ENCODE measurements around the gene SPATA2L. TPM values are rescaled to one million over a fixed set of nuclear protein-coding genes. Genes with fewer than 3 reads are reported as not detected.

The SPATA2L gene
- polyA plus RNA-seq, 1 of the 3 experiments (the other 2 are of a cell fraction), result 8.6 TPM

DNA sequence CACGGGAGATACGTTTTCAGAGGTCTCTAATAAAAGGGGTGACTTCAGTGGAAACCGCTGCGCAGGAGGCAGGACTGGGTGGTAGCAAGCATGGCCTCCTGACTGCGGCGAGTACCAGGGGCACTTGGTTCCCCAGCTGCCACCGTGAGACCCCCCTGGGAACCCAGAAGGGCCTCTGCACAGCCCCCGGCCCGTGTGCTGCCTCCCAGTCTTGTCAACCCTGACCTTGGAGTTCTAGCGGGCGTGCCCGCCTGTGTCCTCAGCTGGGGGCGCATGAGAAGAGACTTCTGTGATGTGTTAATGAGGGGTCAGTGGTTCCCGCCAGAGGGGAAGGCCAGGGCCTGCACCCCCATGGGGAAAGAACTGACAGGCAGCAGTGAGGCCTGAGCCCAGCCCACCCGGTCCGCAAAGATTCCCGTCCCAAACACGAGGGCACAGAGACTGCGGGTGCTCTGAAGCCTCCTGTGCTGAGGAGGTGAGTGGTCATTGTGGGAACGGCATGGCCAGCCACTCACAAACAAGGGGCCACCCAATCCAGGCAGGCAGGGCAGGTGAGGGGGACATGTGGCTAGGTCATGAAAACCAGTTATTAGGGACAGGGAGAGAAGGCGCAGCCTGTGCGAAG lies 29.2 kb upstream of the SPATA2L start:
- Histone ChIP-seq H3K27ac (ENCODE audit: low read depth in 2 of 2, low read length in 1 of 2) (no peak overlapping the region), H3K4me3 (ENCODE audit: low read depth in 2 of 2, low read length in 1 of 2) (no peak overlapping the region), H2AFZ (ENCODE audit: low read depth) (no peak overlapping the region), H3F3A (replicated peaks; ENCODE audit: insufficient read depth) (peaks cover 6% of the 10 kb centered on the region), H3K4me1 (ENCODE audit: control insufficient read depth in 1 of 2, insufficient read depth in 2 of 2, low read depth in 1 of 2, low read length in 1 of 2) (no peaks in the 10 kb centered on the region; a peak in 1 of 4 replicates), H3K36me3 (replicated peaks in 1 of 2; ENCODE audit: control insufficient read depth in 1 of 2, insufficient read depth in 2 of 2, low read length in 1 of 2) (peaks cover 34 to 53% of the 10 kb centered on the region in 2 experiments), H3K27me3 (ENCODE audit: insufficient read depth) (no peaks in the 10 kb centered on the region), H3K4me2 (no peak overlapping the region), H3K9ac (no peak overlapping the region), H4K20me1 (ENCODE audit: insufficient read depth) (0 out of 2 replicates have a peak, but pooled peaks cover under 1% of the 10 kb centered on the region), H3K9me3 (no peaks in the 10 kb centered on the region), H3K79me2 (ENCODE audit: insufficient read depth) (peaks cover 30% of the 10 kb centered on the region), H3K9me2 (no peaks in the 10 kb centered on the region)
- no peak for DNase-seq
- TF ChIP-seq, protein P1, sequence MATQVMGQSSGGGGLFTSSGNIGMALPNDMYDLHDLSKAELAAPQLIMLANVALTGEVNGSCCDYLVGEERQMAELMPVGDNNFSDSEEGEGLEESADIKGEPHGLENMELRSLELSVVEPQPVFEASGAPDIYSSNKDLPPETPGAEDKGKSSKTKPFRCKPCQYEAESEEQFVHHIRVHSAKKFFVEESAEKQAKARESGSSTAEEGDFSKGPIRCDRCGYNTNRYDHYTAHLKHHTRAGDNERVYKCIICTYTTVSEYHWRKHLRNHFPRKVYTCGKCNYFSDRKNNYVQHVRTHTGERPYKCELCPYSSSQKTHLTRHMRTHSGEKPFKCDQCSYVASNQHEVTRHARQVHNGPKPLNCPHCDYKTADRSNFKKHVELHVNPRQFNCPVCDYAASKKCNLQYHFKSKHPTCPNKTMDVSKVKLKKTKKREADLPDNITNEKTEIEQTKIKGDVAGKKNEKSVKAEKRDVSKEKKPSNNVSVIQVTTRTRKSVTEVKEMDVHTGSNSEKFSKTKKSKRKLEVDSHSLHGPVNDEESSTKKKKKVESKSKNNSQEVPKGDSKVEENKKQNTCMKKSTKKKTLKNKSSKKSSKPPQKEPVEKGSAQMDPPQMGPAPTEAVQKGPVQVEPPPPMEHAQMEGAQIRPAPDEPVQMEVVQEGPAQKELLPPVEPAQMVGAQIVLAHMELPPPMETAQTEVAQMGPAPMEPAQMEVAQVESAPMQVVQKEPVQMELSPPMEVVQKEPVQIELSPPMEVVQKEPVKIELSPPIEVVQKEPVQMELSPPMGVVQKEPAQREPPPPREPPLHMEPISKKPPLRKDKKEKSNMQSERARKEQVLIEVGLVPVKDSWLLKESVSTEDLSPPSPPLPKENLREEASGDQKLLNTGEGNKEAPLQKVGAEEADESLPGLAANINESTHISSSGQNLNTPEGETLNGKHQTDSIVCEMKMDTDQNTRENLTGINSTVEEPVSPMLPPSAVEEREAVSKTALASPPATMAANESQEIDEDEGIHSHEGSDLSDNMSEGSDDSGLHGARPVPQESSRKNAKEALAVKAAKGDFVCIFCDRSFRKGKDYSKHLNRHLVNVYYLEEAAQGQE (IDR thresholded peaks at IDR 0.05; ENCODE audit: low read depth, low read length), result no peak
- TF ChIP-seq, protein P2, sequence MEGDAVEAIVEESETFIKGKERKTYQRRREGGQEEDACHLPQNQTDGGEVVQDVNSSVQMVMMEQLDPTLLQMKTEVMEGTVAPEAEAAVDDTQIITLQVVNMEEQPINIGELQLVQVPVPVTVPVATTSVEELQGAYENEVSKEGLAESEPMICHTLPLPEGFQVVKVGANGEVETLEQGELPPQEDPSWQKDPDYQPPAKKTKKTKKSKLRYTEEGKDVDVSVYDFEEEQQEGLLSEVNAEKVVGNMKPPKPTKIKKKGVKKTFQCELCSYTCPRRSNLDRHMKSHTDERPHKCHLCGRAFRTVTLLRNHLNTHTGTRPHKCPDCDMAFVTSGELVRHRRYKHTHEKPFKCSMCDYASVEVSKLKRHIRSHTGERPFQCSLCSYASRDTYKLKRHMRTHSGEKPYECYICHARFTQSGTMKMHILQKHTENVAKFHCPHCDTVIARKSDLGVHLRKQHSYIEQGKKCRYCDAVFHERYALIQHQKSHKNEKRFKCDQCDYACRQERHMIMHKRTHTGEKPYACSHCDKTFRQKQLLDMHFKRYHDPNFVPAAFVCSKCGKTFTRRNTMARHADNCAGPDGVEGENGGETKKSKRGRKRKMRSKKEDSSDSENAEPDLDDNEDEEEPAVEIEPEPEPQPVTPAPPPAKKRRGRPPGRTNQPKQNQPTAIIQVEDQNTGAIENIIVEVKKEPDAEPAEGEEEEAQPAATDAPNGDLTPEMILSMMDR (IDR thresholded peaks at IDR 0.05), result no peak
- TF ChIP-seq, protein P3, sequence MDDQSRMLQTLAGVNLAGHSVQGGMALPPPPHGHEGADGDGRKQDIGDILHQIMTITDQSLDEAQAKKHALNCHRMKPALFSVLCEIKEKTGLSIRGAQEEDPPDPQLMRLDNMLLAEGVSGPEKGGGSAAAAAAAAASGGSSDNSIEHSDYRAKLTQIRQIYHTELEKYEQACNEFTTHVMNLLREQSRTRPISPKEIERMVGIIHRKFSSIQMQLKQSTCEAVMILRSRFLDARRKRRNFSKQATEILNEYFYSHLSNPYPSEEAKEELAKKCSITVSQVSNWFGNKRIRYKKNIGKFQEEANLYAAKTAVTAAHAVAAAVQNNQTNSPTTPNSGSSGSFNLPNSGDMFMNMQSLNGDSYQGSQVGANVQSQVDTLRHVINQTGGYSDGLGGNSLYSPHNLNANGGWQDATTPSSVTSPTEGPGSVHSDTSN (IDR thresholded peaks at IDR 0.05), result no peak
- no peak for TF ChIP-seq MEF2A (IDR thresholded peaks at IDR 0.05; ENCODE audit: borderline replicate concordance, low read depth)
- TF ChIP-seq NRF1 (IDR thresholded peaks at IDR 0.05; ENCODE audit: low read depth, low read length), result no peak
- TF ChIP-seq, protein P4, sequence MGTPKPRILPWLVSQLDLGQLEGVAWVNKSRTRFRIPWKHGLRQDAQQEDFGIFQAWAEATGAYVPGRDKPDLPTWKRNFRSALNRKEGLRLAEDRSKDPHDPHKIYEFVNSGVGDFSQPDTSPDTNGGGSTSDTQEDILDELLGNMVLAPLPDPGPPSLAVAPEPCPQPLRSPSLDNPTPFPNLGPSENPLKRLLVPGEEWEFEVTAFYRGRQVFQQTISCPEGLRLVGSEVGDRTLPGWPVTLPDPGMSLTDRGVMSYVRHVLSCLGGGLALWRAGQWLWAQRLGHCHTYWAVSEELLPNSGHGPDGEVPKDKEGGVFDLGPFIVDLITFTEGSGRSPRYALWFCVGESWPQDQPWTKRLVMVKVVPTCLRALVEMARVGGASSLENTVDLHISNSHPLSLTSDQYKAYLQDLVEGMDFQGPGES (IDR thresholded peaks at IDR 0.05; ENCODE audit: low read depth, low read length), result no peak
- TF ChIP-seq FOXM1 (IDR thresholded peaks at IDR 0.05; ENCODE audit: low read depth), result no peak
- TF ChIP-seq JUND (IDR thresholded peaks at IDR 0.05), result no peak
- TF ChIP-seq GATA2 (CRISPR knock-in tag; IDR thresholded peaks at IDR 0.05), result no peak
- TF ChIP-seq CHD2 (IDR thresholded peaks at IDR 0.05; ENCODE audit: low read length, partially characterized antibody), result no peak
- TF ChIP-seq GABPA (IDR thresholded peaks at IDR 0.05; ENCODE audit: low read depth), result no peak
- WGBS (ENCODE audit: low lambda C conversion rate), result 94% methylated on average over 14 of the region's 22 CpGs
- POLR2A ChIA-PET, result no interaction called here
- CTCF ChIA-PET, result interaction anchor here (1.2 kb wide), 1 partner anchor 130 kb away, joined by 3 read pairs; no protein-coding TSS in a partner anchor

Measured in SK-N-SH (cell line).